ENCODE data around the gene EXOSC2. TPM values are rescaled to one million over a fixed set of nuclear protein-coding genes. Genes with fewer than 3 reads are reported as not detected.

The EXOSC2 gene
- total RNA-seq, 2 donors from 2014 or later, result 13.6 to 34.2 TPM

DNA sequence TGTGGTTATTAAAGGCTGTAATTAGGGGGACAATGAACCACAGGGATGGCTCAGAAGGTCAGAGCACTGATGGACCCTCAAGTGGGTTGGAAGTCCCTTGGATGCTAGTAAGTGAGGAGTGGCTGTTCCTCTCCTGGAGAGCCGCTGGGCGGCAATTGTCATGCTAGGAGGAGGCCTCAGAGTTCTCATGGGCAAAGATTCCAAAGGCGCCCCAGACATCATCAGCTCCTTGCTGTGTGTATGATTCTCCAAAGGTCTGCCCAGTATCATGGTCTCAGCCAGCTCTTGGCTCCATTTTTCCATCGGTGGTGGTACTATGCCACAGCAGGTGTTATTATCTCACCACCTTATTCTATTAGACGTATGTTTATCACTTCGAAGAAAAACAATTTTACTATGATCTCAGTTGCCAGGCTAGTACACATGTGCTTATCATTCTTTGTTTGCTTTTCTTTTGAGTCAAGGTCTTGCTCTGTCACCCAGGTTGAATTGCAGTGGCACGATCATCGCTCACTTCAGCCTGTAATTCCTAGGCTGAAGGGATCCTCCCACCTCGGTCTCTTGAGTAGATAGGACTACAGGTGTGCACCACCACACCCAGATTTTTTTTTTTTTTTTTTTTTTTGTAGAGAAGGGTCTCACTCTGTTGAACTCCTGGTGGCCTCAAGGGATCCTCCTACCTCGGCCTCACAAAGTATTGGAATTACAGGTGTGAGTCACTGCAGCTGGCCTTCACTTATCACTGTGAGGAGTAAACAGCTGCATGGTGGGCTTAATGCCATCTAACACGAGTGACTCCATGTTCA is 46.8 kb downstream of the EXOSC2 start:
- DNase-seq, result no peak
- H3K4me1 ChIP-seq, result peaks cover 4% of the 10 kb centered on the region

DNA sequence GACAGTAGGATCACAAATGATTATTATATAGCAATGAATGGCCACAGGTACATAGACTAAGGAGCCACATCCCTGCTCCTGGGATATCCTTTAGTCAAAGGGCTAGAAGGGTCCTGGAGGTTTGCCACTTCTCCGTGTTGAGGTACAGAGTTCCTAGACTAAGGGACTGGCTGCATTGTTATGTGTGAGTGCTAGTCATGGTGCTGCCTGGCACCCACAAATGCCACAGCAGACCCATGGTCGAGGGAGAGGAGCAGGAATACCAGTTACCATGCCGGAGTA is 47.4 kb downstream of the EXOSC2 start:
- Histone ChIP-seq H3K27ac (no peak overlapping the region), H3K9ac (ENCODE audit: low read depth in 2 of 2, low read length in 2 of 2) (no peak overlapping the region), H3K4me3 (no peak overlapping the region), H3K9me3 (no peaks in the 10 kb centered on the region), H3K27me3 (no peaks in the 10 kb centered on the region), H3K36me3 (no peaks in the 10 kb centered on the region), H3K4me1 (peaks cover 4% of the 10 kb centered on the region)
- TF ChIP-seq, protein P1, sequence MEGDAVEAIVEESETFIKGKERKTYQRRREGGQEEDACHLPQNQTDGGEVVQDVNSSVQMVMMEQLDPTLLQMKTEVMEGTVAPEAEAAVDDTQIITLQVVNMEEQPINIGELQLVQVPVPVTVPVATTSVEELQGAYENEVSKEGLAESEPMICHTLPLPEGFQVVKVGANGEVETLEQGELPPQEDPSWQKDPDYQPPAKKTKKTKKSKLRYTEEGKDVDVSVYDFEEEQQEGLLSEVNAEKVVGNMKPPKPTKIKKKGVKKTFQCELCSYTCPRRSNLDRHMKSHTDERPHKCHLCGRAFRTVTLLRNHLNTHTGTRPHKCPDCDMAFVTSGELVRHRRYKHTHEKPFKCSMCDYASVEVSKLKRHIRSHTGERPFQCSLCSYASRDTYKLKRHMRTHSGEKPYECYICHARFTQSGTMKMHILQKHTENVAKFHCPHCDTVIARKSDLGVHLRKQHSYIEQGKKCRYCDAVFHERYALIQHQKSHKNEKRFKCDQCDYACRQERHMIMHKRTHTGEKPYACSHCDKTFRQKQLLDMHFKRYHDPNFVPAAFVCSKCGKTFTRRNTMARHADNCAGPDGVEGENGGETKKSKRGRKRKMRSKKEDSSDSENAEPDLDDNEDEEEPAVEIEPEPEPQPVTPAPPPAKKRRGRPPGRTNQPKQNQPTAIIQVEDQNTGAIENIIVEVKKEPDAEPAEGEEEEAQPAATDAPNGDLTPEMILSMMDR (IDR thresholded peaks at IDR 0.05), result no peak
- intact Hi-C loops (cut with DNase I), result no loop called here
- no peak for DNase-seq

More for the DNA sequence above, 46.8 kb downstream of the EXOSC2 start:
- no peak overlapping the region for H3K9ac ChIP-seq (ENCODE audit: low read depth in 2 of 2, low read length in 2 of 2)
- no peaks in the 10 kb centered on the region for H3K36me3 ChIP-seq
- intact Hi-C loops (cut with DNase I), result no loop called here
- H3K9me3 ChIP-seq, result no peaks in the 10 kb centered on the region
- no peak overlapping the region for H3K27ac ChIP-seq
- TF ChIP-seq, protein P1 (IDR thresholded peaks at IDR 0.05), result no peak
- H3K27me3 ChIP-seq, result no peaks in the 10 kb centered on the region
- no peak overlapping the region for H3K4me3 ChIP-seq

DNA sequence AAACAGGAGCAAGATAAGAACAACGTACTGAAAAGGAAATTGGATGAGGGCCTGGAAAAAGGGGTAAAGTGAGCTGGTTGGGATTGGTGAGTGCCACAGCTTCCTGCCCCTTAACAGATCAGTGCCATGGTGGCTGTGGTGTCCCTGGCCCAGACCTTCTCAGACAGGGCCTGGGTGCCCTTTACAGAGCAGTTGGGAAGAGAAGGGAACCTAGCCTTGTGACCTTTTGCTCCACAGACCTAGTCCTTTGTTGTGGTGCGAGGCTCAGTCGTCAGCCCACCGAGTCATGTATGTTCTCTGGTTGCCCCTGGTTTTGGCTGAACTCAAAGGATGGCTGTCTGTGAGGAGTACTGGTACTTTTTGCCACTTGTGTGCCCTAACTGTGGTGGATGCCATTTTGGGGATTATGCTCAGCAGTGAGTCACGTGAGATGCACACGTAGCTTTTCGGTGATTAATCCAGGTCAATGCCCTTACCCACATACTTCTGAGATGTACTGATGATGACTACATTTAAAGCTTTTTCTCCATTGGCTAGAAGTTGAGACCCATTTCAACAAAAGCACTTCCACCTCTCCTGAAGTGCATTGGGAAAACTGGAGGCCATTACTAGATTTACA is 48.4 kb downstream of the EXOSC2 start:
- no peak for DNase-seq
- no peak overlapping the region for H3K4me3 ChIP-seq
- TF ChIP-seq, protein P1 (IDR thresholded peaks at IDR 0.05), result no peak
- H3K4me1 ChIP-seq, result peaks cover 4% of the 10 kb centered on the region
- H3K36me3 ChIP-seq, result no peaks in the 10 kb centered on the region
- H3K9me3 ChIP-seq, result no peaks in the 10 kb centered on the region
- H3K27ac ChIP-seq, result no peak overlapping the region
- no peak overlapping the region for H3K9ac ChIP-seq (ENCODE audit: low read depth in 2 of 2, low read length in 2 of 2)
- H3K27me3 ChIP-seq, result no peaks in the 10 kb centered on the region
- intact Hi-C loops (cut with DNase I), result no loop called here

DNA sequence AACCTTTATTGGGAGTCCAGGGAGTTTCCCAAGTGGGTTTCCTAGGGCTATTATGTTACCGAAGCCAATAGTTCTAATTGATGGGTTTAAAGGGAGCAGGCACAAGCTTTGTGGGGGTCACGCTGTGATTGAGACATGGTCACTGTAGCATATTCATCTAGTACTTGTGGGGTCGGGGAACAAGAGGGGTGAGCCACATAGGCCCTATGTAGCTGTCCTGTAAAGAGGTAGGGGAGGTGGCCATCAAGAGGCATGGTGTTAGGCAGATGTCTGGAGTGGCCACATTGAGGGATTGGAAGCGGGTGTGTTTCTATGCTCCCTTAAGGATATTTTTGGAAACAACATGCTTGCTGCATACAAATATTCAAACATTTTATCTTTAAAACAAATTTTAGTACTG is 50.1 kb downstream of the EXOSC2 start:
- no peaks in the 10 kb centered on the region for H3K9me3 ChIP-seq
- intact Hi-C loops (cut with DNase I), result no loop called here
- TF ChIP-seq, protein P1 (IDR thresholded peaks at IDR 0.05), result no peak
- no peaks in the 10 kb centered on the region for H3K36me3 ChIP-seq
- no peaks in the 10 kb centered on the region for H3K27me3 ChIP-seq
- no peak overlapping the region for H3K27ac ChIP-seq
- DNase-seq, result no peak
- H3K4me1 ChIP-seq, result peaks cover 4% of the 10 kb centered on the region
- H3K9ac ChIP-seq (ENCODE audit: low read depth in 2 of 2, low read length in 2 of 2), result no peak overlapping the region
- no peak overlapping the region for H3K4me3 ChIP-seq

DNA sequence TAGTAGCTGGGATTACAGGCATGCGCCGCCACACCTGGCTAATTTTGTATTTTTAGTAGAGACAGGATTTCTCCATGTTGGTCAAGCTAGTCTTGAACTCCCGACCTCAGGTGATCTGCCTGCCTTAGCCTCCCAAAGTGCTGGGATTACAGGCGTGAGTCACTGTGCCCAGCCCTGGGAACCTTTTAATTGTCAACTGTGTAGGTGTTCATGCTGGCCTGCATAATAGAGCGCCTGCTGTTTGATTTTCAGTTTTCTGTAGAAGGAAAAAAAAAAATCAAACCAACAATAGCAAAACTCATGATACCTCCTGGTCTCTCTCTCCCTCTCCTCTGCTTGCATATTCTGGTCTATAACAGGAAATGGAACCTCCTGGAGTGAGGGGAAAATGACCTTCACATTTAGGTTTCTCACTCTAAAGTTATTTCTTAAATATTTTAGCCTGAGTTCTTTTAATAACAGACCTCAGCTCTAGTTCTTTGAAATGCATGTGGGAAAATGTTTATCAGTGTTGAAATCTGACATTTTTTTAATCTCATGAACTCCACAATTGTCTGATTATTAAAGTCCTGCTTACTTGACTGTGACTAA is 51.7 kb downstream of the EXOSC2 start:
- no peak for DNase-seq
- H3K4me3 ChIP-seq, result no peak overlapping the region
- intact Hi-C loops (cut with DNase I), result no loop called here
- no peaks in the 10 kb centered on the region for H3K4me1 ChIP-seq
- no peak overlapping the region for H3K9ac ChIP-seq (ENCODE audit: low read depth in 2 of 2, low read length in 2 of 2)
- no peak overlapping the region for H3K27ac ChIP-seq
- no peaks in the 10 kb centered on the region for H3K27me3 ChIP-seq
- no peaks in the 10 kb centered on the region for H3K36me3 ChIP-seq
- H3K9me3 ChIP-seq, result no peaks in the 10 kb centered on the region
- TF ChIP-seq, protein P1 (IDR thresholded peaks at IDR 0.05), result no peak

Measured in colonic mucosa (tissue), 4 donors.